Vagina (tissue), 2 donors: ENCODE data around the gene SLC25A46. TPM values are rescaled to one million over a fixed set of nuclear protein-coding genes. Genes with fewer than 3 reads are reported as not detected.

Experiments used
- DNase-seq, 2 donors: peaks; one replicate each; pipeline ENCODE4 v3.0.0-alpha.2; 2017; ENCODE audit errors: extremely low spot score in 2 of 2
- H3K27ac ChIP-seq: fragments of 200-600 bp; sonication (generic); one replicate; pipeline ENCODE4 v1.5.1; 2019
- H3K27me3 ChIP-seq: fragments of 200-600 bp; sonication (generic); one replicate; pipeline ENCODE4 v1.5.1; 2019
- H3K36me3 ChIP-seq, 2 donors: fragments of 200-600 bp; sonication (generic); one replicate each; pipeline ENCODE4 v1.5.1; 2017 to 2019
- H3K4me1 ChIP-seq: fragments of 200-600 bp; sonication (generic); one replicate; pipeline ENCODE4 v1.5.1; 2019
- H3K4me3 ChIP-seq, 2 donors: fragments of 200-600 bp; sonication (generic); 1 replicate in 1 of 2; 2 replicates in 1 of 2; pipeline ENCODE4 v1.5.1; 2016 to 2019
- H3K9me3 ChIP-seq: fragments of 200-600 bp; sonication (generic); one replicate; pipeline ENCODE4 v1.5.1; 2019
- CTCF ChIP-seq, 3 experiments: fragments of 450-650 bp in 2 of 3; fragments of 200-600 bp in 1 of 3; sonication (generic) in 1 of 3; IDR thresholded peaks; one replicate each; pipeline ENCODE4 v1.5.1; 2017 to 2019; ENCODE audit warnings: antibody characterized with exemption in 3 of 3, mild to moderate bottlenecking in 2 of 3, moderate library complexity in 2 of 3
- POLR2A ChIP-seq, 2 donors: fragments of 450-650 bp; IDR thresholded peaks; one replicate each; pipeline ENCODE4 v1.6.1; 2017; ENCODE audit warnings: antibody characterized with exemption in 2 of 2, mild to moderate bottlenecking in 2 of 2, moderate library complexity in 2 of 2
- POLR2AphosphoS5 ChIP-seq, 2 donors: sonication (generic); formaldehyde crosslinking; IDR thresholded peaks; one replicate each; pipeline ENCODE4 v1.9.0; 2017; ENCODE audit warnings: antibody characterized with exemption in 2 of 2, mild to moderate bottlenecking in 2 of 2, low read depth in 1 of 2; ENCODE audit not compliant: insufficient read depth in 1 of 2
- intact Hi-C: fragments of 100-400 bp; cut with DNase I; formaldehyde crosslinking; loops from one replicate; pipeline ENCODE4 v1.15.1; 2023
- total RNA-seq: library from RNA; depleted of rRNA; stranded (reverse); fragments of >200 nt; gene quantifications from one replicate; pipeline ENCODE4 v1.2.3, GENCODE V29; 2016

SLC25A46 gene
- total RNA-seq, 1 donor from 2014 or later, result 44.9 TPM

- Histone ChIP-seq H3K27me3 (no peaks in the 10 kb centered on the region), H3K9me3 (no peaks in the 10 kb centered on the region), H3K36me3 (no peaks in the 10 kb centered on the region), H3K27ac (no peak overlapping the region), H3K4me1 (no peaks in the 10 kb centered on the region), H3K4me3 (no peak overlapping the region)
- no peak for DNase-seq
- no peak for TF ChIP-seq CTCF (IDR thresholded peaks at IDR 0.05)
- TF ChIP-seq POLR2A (IDR thresholded peaks at IDR 0.05), result no peak
- TF ChIP-seq POLR2AphosphoS5 (IDR thresholded peaks at IDR 0.05; ENCODE audit: insufficient read depth in 1 of 2, low read depth in 1 of 2), result no peak
- intact Hi-C loops, result no loop called here
Observed at GRCh38 chr5:110705349-110705748, 33.5 kb upstream of the SLC25A46 start.

GRCh38 chr5:110707260-110707844 is 31.5 kb upstream of the SLC25A46 start:
- Histone ChIP-seq H3K4me1 (no peaks in the 10 kb centered on the region), H3K27me3 (no peaks in the 10 kb centered on the region), H3K36me3 (no peaks in the 10 kb centered on the region), H3K4me3 (no peak overlapping the region), H3K9me3 (no peaks in the 10 kb centered on the region), H3K27ac (no peak overlapping the region)
- TF ChIP-seq POLR2A (IDR thresholded peaks at IDR 0.05), result no peak
- no peak for TF ChIP-seq CTCF (IDR thresholded peaks at IDR 0.05)
- TF ChIP-seq POLR2AphosphoS5 (IDR thresholded peaks at IDR 0.05; ENCODE audit: insufficient read depth in 1 of 2, low read depth in 1 of 2), result no peak
- DNase-seq, result no peak
- intact Hi-C loops, result no loop called here

GRCh38 chr5:110716247-110717245 is 22.3 kb upstream of the SLC25A46 start:
- no peaks in the 10 kb centered on the region for H3K9me3 ChIP-seq
- intact Hi-C loops, result no loop called here
- H3K4me3 ChIP-seq, result no peak overlapping the region
- no peaks in the 10 kb centered on the region for H3K4me1 ChIP-seq
- H3K27me3 ChIP-seq, result no peaks in the 10 kb centered on the region
- DNase-seq, result no peak
- TF ChIP-seq CTCF (IDR thresholded peaks at IDR 0.05) (no peak), POLR2A (IDR thresholded peaks at IDR 0.05) (no peak), POLR2AphosphoS5 (IDR thresholded peaks at IDR 0.05; ENCODE audit: insufficient read depth in 1 of 2, low read depth in 1 of 2) (no peak)
- no peaks in the 10 kb centered on the region for H3K36me3 ChIP-seq
- H3K27ac ChIP-seq, result no peak overlapping the region

- no peak for TF ChIP-seq POLR2A (IDR thresholded peaks at IDR 0.05)
- no peak for TF ChIP-seq CTCF (IDR thresholded peaks at IDR 0.05)
- no peak for TF ChIP-seq POLR2AphosphoS5 (IDR thresholded peaks at IDR 0.05; ENCODE audit: insufficient read depth in 1 of 2, low read depth in 1 of 2)
- Histone ChIP-seq H3K9me3 (no peaks in the 10 kb centered on the region), H3K27ac (no peak overlapping the region), H3K27me3 (no peaks in the 10 kb centered on the region), H3K36me3 (no peaks in the 10 kb centered on the region), H3K4me1 (no peaks in the 10 kb centered on the region), H3K4me3 (no peak overlapping the region)
- intact Hi-C loops, result no loop called here
- DNase-seq, result no peak
Observed at GRCh38 chr5:110718311-110718710, 20.5 kb upstream of the SLC25A46 start.
